ENCODE measurements around the gene CPA4.
A peak's percentile ranks its signal among the peaks of the same experiment; 100 is the strongest.

The CPA4 gene

DNA sequence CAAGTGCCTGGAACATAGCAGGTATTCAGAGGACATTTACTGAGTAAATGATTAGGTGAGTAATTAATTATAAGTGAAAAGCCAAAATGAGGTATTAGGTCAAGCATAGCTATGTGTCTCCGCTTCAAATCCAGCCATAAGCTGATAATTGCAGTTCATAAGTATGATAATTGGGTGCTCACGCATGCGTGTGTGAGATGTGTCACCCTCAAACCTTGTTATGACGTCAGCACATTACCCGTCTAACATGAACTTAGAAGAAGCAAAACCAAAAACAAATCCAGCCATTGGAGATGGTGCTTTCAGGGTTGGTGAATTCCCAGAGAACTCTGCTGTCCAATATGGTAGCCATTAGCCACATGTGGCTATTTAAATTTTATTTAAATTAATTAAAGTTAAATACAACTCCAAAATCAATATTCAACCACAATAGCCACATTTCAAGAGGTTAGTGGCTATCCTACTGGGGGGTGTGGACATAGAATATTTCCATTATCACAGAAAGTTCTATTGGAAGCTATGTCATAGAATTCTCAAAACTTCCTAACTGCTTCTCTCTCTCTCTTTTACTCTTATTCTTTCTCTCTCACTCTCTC is 51.4 kb downstream of the CPA4 start, which contains the start of gene CPA5:
TSS of gene CPA5 (plus strand) at position 546 of the 596 bp plus-strand sequence. CDS start 1,670 bp downstream, outside the sequence.
- no peak for DNase-seq (ENCODE audit: low read depth)

DNA sequence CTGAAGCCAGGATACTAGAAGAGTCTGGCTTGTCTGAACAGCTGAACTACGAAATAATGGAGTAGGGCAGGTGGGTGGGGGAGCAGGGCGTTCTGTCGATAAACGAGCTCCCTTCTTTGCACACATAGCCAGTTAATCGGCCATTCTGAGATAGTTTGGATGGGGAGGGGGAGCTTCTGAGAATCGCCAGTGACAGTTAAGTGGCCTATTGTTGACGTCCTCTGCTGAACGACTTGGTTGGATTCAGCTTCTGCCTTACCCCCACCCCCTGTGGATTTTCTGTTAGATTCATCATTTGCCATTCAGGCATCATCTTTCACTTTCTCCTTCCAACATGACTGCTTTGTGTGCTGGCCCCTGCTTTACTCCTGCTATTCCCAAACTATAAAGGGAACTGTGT is 52.2 kb downstream of the CPA4 start:
- DNase-seq (ENCODE audit: low read depth): no peak

GRCh38 chr7:130345725-130346124 is 52.8 kb downstream of the CPA4 start:
- no peak for DNase-seq (ENCODE audit: low read depth)

DNA sequence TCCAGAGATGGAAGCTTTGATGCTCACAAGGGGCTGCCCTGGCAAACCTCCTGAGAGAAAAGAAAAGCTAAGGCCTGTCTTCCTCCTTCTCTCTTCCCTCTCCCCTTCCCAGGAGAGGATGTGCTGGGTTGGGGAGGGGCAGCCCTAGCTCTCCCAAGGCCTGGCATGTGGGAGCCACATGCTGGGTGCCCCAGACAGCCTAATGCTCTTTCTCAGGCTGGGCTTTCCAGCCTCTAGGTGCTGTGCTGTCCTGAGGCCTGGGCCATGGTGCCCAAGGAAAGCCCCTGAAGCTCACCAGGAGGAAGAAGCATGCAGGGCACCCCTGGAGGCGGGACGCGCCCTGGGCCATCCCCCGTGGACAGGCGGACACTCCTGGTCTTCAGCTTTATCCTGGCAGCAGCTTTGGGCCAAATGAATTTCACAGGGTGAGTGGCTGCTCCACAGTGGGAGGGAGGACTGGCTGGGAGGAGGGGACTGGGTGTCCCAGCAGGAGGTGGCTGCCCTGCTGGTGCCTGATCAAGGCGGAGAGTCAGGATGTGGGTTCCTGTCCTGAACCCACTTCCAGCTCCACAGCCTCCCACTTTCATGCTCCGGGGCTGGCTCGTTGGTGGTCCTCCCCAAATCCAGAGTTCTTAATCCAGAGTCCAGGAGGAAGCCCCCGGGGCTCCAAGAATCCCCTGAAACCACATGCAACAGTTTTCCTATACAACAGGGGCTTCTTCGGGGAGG is 53.4 kb downstream of the CPA4 start:
- DNase-seq (ENCODE audit: low read depth): no peak

DNA sequence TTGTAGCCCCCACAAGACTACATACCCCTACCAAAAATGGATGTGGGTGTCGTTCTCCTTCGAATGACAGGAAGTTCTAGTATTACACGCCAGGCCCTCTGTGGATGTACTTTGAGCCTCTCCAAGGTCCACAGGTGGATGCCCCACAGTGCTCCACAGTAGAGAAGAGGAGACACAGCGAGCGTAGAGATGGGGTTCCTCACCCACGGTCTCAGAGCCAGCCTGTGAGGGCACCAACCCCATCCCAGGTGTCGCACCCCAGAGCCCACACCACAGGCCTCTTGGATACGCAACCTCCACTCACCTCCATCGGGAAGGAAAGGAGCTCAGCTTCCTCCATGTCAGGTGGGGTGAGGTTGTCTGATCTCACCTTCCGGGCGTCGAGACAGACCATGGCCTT is 54.0 kb downstream of the CPA4 start:
- no peak for DNase-seq (ENCODE audit: low read depth)

GRCh38 chr7:130349911-130350782 is 57.2 kb downstream of the CPA4 start:
- peak; percentile 94 for DNase-seq (ENCODE audit: low read depth)

GRCh38 chr7:130350945-130351790 is 58.2 kb downstream of the CPA4 start:
- peak; percentile 46 for DNase-seq (ENCODE audit: low read depth)

GRCh38 chr7:130351791-130352090 is 58.8 kb downstream of the CPA4 start:
- no peak for DNase-seq (ENCODE audit: low read depth)

- DNase-seq (ENCODE audit: low read depth): peak; percentile 81
These were observed 59.5 kb downstream of the CPA4 start for GRCh38 chr7:130352194-130353074.

GRCh38 chr7:130353196-130353595 is 60.2 kb downstream of the CPA4 start:
- DNase-seq (ENCODE audit: low read depth): no peak

GRCh38 chr7:130356121-130356875 is 63.3 kb downstream of the CPA4 start:
- peak; percentile 98 for DNase-seq (ENCODE audit: low read depth)

- DNase-seq (ENCODE audit: low read depth): peak; percentile 92
These were observed 64.1 kb downstream of the CPA4 start for GRCh38 chr7:130356876-130357611.

GRCh38 chr7:130358471-130358870 is 65.5 kb downstream of the CPA4 start:
- DNase-seq (ENCODE audit: low read depth): no peak

- no peak for DNase-seq (ENCODE audit: low read depth)
These were observed 66.4 kb downstream of the CPA4 start for GRCh38 chr7:130359276-130359857.

DNA sequence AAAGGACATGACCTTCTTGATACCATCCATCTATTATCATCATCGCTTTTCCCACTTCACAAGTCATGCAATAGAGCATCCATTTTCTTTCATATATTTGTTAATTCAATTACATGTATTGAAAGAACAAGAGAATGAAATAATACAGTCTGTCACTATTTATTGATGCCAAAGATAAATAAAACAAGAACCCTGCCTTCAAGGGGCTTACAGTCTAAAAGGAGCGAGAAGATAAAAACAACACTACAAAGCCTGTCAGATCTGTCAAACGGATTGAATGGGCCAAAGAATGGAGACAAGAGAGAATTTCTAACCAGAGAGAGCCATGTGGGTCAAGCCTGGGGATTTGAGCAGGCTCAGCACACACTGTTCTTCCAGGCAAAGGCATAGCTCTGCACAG is 67.6 kb downstream of the CPA4 start:
- DNase-seq (ENCODE audit: low read depth): no peak

DNA sequence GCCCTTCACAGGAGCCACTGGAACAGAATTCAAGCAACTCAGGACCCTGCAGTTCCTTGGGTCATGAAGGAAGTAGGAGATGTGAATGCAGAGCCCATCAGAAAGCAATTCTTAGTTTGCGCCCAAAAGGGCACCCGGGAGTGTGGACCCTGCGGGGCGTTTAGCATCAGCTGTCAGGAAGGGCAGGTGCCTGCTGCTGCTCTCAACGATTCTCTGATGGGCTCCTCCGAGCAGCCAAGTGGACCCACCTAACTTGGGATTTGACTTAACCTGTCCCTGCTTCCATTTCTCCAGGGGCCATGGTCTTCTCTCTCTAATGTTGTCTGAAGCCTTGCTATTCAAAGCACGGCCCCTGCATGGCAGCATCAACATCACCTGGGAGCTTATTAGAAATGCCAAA is 68.7 kb downstream of the CPA4 start:
- DNase-seq (ENCODE audit: low read depth): no peak

DNA sequence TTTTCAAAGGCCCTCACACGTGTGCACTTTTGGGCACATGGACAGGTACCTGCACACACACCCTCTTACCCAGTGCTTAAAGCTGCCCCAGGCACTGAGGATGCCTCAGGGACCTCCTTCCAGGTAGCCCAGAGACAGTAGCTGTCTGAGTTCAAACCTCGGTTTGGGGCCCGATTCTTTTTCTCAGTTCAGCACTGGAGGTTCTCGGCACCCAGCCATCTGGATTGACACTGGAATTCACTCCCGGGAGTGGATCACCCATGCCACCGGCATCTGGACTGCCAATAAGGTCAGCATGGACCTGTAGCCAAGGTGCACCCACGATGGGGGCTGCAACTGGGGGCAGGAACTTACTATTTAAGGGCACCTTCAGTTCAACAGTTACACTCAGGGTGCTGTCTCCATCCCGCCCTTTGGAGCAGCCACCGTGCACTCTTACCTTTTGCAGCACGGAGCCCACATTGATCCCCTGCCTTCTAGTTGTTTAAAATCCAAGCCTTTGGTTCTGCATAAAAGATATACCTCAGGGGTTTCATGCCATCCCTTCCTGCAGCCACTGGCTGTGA is 69.4 kb downstream of the CPA4 start:
- DNase-seq (ENCODE audit: low read depth): no peak

- DNase-seq (ENCODE audit: low read depth): peak; percentile 98
These were observed 70.3 kb downstream of the CPA4 start for GRCh38 chr7:130363026-130363847.
